Gastrocnemius medialis (tissue), 4 donors: Measurements from ENCODE around the gene ANKRD31.

Experiments
- POLR2A ChIP-seq, 2 donors: fragments of 450-650 bp; IDR thresholded peaks; one replicate each; pipeline ENCODE4 v1.6.1; 2017; ENCODE audit warnings: antibody characterized with exemption in 2 of 2, mild to moderate bottlenecking in 2 of 2, moderate library complexity in 2 of 2
- TF ChIP-seq, protein P1 (sequence below), 5 experiments: fragments of 450-650 bp in 3 of 5; fragments of 200-600 bp in 2 of 5; sonication (generic) in 2 of 5; IDR thresholded peaks in 4 of 5; conservative IDR thresholded peaks in 1 of 5; 1 replicate in 4 of 5; 2 replicates in 1 of 5; pipeline ENCODE4 v1.5.1; 2016 to 2019; ENCODE audit warnings: antibody characterized with exemption in 5 of 5, mild to moderate bottlenecking in 3 of 5, moderate library complexity in 3 of 5

DNA sequence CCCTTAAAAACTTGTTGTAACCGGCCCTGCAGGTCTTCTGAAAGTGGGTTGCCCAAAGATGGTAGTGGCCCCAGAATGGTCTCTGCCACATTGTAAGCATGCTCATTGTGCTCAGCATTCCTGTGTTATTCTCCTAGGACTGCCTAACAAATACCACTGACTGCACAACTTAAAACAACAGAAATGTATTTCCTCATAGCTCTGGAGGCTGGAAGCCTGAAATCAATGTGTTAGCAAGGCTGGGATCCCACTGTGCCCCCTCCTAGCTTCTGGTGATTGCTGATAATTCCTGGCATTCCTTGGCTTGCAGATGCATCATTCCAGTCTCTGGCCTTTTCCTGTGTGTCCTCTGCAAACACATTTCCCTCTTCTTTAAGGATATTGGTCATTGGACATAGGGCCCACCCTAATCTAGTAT is 180.9 kb downstream of the ANKRD31 start:
- TF ChIP-seq, protein P1, sequence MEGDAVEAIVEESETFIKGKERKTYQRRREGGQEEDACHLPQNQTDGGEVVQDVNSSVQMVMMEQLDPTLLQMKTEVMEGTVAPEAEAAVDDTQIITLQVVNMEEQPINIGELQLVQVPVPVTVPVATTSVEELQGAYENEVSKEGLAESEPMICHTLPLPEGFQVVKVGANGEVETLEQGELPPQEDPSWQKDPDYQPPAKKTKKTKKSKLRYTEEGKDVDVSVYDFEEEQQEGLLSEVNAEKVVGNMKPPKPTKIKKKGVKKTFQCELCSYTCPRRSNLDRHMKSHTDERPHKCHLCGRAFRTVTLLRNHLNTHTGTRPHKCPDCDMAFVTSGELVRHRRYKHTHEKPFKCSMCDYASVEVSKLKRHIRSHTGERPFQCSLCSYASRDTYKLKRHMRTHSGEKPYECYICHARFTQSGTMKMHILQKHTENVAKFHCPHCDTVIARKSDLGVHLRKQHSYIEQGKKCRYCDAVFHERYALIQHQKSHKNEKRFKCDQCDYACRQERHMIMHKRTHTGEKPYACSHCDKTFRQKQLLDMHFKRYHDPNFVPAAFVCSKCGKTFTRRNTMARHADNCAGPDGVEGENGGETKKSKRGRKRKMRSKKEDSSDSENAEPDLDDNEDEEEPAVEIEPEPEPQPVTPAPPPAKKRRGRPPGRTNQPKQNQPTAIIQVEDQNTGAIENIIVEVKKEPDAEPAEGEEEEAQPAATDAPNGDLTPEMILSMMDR (IDR thresholded peaks at IDR 0.05 in 4 of 5, conservative IDR thresholded peaks at IDR 0.05 in 1 of 5), result no peak
- no peak for TF ChIP-seq POLR2A (IDR thresholded peaks at IDR 0.05)
